ENCODE data around the gene TMEM186. TPM values are rescaled to one million over a fixed set of nuclear protein-coding genes. Genes with fewer than 3 reads are reported as not detected.

TMEM186 gene
- total and polyA plus RNA-seq, 2 donors (not counting 1 experiment from before 2014, with no cell fraction given): 5.8 to 16.7 TPM

GRCh38 chr16:8808613-8809353, 11.3 kb upstream of the TMEM186 start:
- Histone ChIP-seq H3K4me2 (replicated peaks; ENCODE audit: low read depth, low read length, poor library complexity, severe bottlenecking) (no peak overlapping the region), H3K9ac (ENCODE audit: low read length) (no peak overlapping the region), H3K4me1 (ENCODE audit: control insufficient read depth in 2 of 2, insufficient read depth in 2 of 2, low read length in 2 of 2) (no peaks in the 10 kb centered on the region), H3K36me3 (replicated peaks in 1 of 2; ENCODE audit: control extremely low read depth in 1 of 2, control insufficient read depth in 1 of 2, extremely low read depth in 1 of 2, insufficient read depth in 2 of 2, low read length in 1 of 2) (peaks cover 0 to 86% of the 10 kb centered on the region in 2 experiments), H3K9me3 (ENCODE audit: control extremely low read depth in 1 of 3, control insufficient read depth in 2 of 3, insufficient read depth in 1 of 3, low read length in 2 of 3) (no peaks in the 10 kb centered on the region), H3K27ac (ENCODE audit: low read length in 2 of 2) (no peak overlapping the region), H2AFZ (ENCODE audit: insufficient read depth, low read depth, low read length, poor library complexity, severe bottlenecking) (no peak overlapping the region), H4K20me1 (ENCODE audit: control insufficient read depth, insufficient read depth, low read length, poor library complexity, severe bottlenecking) (peaks cover 5% of the 10 kb centered on the region), H3K4me3 (ENCODE audit: control extremely low read depth in 1 of 5, extremely low read depth in 1 of 5, insufficient read depth in 1 of 5, low read depth in 2 of 5, low read length in 4 of 5) (no peak overlapping the region), H3K79me2 (ENCODE audit: control insufficient read depth, insufficient read depth, low read length) (peaks cover 18% of the 10 kb centered on the region), H3K27me3 (replicated peaks in 1 of 4; ENCODE audit: control extremely low read depth in 1 of 4, control insufficient read depth in 3 of 4, insufficient read depth in 4 of 4, low read length in 3 of 4) (no peaks in the 10 kb centered on the region)
- H3K27ac Mint-ChIP-seq: no peak overlapping the region
- TF ChIP-seq, protein P1, sequence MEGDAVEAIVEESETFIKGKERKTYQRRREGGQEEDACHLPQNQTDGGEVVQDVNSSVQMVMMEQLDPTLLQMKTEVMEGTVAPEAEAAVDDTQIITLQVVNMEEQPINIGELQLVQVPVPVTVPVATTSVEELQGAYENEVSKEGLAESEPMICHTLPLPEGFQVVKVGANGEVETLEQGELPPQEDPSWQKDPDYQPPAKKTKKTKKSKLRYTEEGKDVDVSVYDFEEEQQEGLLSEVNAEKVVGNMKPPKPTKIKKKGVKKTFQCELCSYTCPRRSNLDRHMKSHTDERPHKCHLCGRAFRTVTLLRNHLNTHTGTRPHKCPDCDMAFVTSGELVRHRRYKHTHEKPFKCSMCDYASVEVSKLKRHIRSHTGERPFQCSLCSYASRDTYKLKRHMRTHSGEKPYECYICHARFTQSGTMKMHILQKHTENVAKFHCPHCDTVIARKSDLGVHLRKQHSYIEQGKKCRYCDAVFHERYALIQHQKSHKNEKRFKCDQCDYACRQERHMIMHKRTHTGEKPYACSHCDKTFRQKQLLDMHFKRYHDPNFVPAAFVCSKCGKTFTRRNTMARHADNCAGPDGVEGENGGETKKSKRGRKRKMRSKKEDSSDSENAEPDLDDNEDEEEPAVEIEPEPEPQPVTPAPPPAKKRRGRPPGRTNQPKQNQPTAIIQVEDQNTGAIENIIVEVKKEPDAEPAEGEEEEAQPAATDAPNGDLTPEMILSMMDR (IDR thresholded peaks at IDR 0.05): no peak
- no peak for TF ChIP-seq EZH2 (IDR thresholded peaks at IDR 0.05; ENCODE audit: borderline replicate concordance, insufficient read depth, low read depth, low read length, poor library complexity, severe bottlenecking)
- CTCF ChIA-PET: no interaction called here
- intact Hi-C loops (cut with micrococcal nuclease): no loop called here
- H3K9me3 Mint-ChIP-seq (ENCODE audit: insufficient read depth): no peaks in the 10 kb centered on the region
- 98% methylated on average over 10 of the region's 11 CpGs for WGBS (ENCODE audit: insufficient coverage)
- no peaks in the 10 kb centered on the region for H3K27me3 Mint-ChIP-seq
- H3K4me3 Mint-ChIP-seq: no peak overlapping the region
- H3K4me1 Mint-ChIP-seq: no peaks in the 10 kb centered on the region
- ATAC-seq (ENCODE audit: low read depth) (no peak), DNase-seq (no peak)
- POLR2A ChIA-PET: no interaction called here

- Histone ChIP-seq H3K36me3 (replicated peaks in 1 of 2; ENCODE audit: control extremely low read depth in 1 of 2, control insufficient read depth in 1 of 2, extremely low read depth in 1 of 2, insufficient read depth in 2 of 2, low read length in 1 of 2) (peaks cover 0 to 83% of the 10 kb centered on the region in 2 experiments), H3K9me3 (ENCODE audit: control extremely low read depth in 1 of 3, control insufficient read depth in 2 of 3, insufficient read depth in 1 of 3, low read length in 2 of 3) (no peaks in the 10 kb centered on the region), H3K79me2 (ENCODE audit: control insufficient read depth, insufficient read depth, low read length) (peaks cover 22% of the 10 kb centered on the region), H3K9ac (ENCODE audit: low read length) (no peak overlapping the region), H3K4me1 (ENCODE audit: control insufficient read depth in 2 of 2, insufficient read depth in 2 of 2, low read length in 2 of 2) (no peaks in the 10 kb centered on the region), H2AFZ (ENCODE audit: insufficient read depth, low read depth, low read length, poor library complexity, severe bottlenecking) (no peak overlapping the region), H3K27ac (ENCODE audit: low read length in 2 of 2) (no peak overlapping the region), H4K20me1 (ENCODE audit: control insufficient read depth, insufficient read depth, low read length, poor library complexity, severe bottlenecking) (peaks cover 5% of the 10 kb centered on the region), H3K4me3 (ENCODE audit: control extremely low read depth in 1 of 5, extremely low read depth in 1 of 5, insufficient read depth in 1 of 5, low read depth in 2 of 5, low read length in 4 of 5) (no peak overlapping the region), H3K4me2 (replicated peaks; ENCODE audit: low read depth, low read length, poor library complexity, severe bottlenecking) (no peak overlapping the region), H3K27me3 (replicated peaks in 1 of 4; ENCODE audit: control extremely low read depth in 1 of 4, control insufficient read depth in 3 of 4, insufficient read depth in 4 of 4, low read length in 3 of 4) (no peaks in the 10 kb centered on the region)
- ChIA-PET CTCF (no interaction called here), POLR2A (no interaction called here)
- ATAC-seq (ENCODE audit: low read depth) (no peak), DNase-seq (no peak)
- no peaks in the 10 kb centered on the region for H3K9me3 Mint-ChIP-seq (ENCODE audit: insufficient read depth)
- H3K4me3 Mint-ChIP-seq: no peak overlapping the region
- TF ChIP-seq EZH2 (IDR thresholded peaks at IDR 0.05; ENCODE audit: borderline replicate concordance, insufficient read depth, low read depth, low read length, poor library complexity, severe bottlenecking): no peak
- TF ChIP-seq, protein P1 (IDR thresholded peaks at IDR 0.05): no peak
- WGBS (ENCODE audit: insufficient coverage): 100% methylated on average over 2 of the region's 3 CpGs
- H3K4me1 Mint-ChIP-seq: no peaks in the 10 kb centered on the region
- no peaks in the 10 kb centered on the region for H3K27me3 Mint-ChIP-seq
- H3K27ac Mint-ChIP-seq: no peak overlapping the region
- intact Hi-C loops (cut with micrococcal nuclease): no loop called here
Measured at GRCh38 chr16:8808009-8808408, 10.6 kb upstream of the TMEM186 start.

All from B cell (primary cell).